Ascending aorta (tissue), 2 donors: ENCODE data around the gene HIPK2. TPM values are rescaled to one million over a fixed set of nuclear protein-coding genes. Genes with fewer than 3 reads are reported as not detected.

Source experiments
- DNase-seq, 2 donors: peaks; one replicate each; pipeline ENCODE4 v3.0.0-alpha.2; 2019; ENCODE audit warnings: low spot score in 2 of 2
- H3K27ac ChIP-seq, 2 donors: fragments of 200-600 bp; sonication (generic); one replicate each; pipeline ENCODE4 v1.5.1; 2016 to 2017; ENCODE audit warnings: mild to moderate bottlenecking in 1 of 2
- H3K27me3 ChIP-seq: fragments of 200-600 bp; sonication (generic); one replicate; pipeline ENCODE4 v1.5.1; 2017
- H3K36me3 ChIP-seq, 2 donors: fragments of 200-600 bp; sonication (generic); one replicate each; pipeline ENCODE4 v1.5.1; 2016
- H3K4me1 ChIP-seq, 2 donors: fragments of 200-600 bp; sonication (generic); one replicate each; pipeline ENCODE4 v1.5.1; 2016 to 2017; ENCODE audit warnings: mild to moderate bottlenecking in 1 of 2
- H3K4me3 ChIP-seq, 2 donors: fragments of 200-600 bp; sonication (generic); one replicate each; pipeline ENCODE4 v1.5.1; 2016 to 2017; ENCODE audit warnings: mild to moderate bottlenecking in 1 of 2
- H3K9me3 ChIP-seq, 2 donors: fragments of 200-600 bp; sonication (generic); one replicate each; pipeline ENCODE4 v1.5.1; 2016
- CTCF ChIP-seq, 3 experiments: fragments of 200-600 bp in 2 of 3; fragments of 450-650 bp in 1 of 3; sonication (generic) in 2 of 3; IDR thresholded peaks; one replicate each; pipeline ENCODE4 v1.5.1; 2016 to 2019; ENCODE audit warnings: antibody characterized with exemption in 3 of 3, mild to moderate bottlenecking in 1 of 3, moderate library complexity in 1 of 3
- intact Hi-C: fragments of 100-400 bp; cut with DNase I; formaldehyde crosslinking; loops from one replicate; pipeline ENCODE4 v1.15.1; 2023
- total RNA-seq: library from RNA; depleted of rRNA; stranded (reverse); fragments of >200 nt; gene quantifications from one replicate; pipeline ENCODE4 v1.1.0, GENCODE V29; 2016

Gene HIPK2
- total RNA-seq, 1 donor from 2014 or later = 53.9 TPM

- no peak for TF ChIP-seq CTCF (IDR thresholded peaks at IDR 0.05)
- no peak for DNase-seq
- H3K4me1 ChIP-seq = peaks cover 35 to 77% of the 10 kb centered on the region in 2 donors
- H3K27ac ChIP-seq = peak overlapping the region; percentile 82 to 96
- no peak overlapping the region for H3K4me3 ChIP-seq
- intact Hi-C loops = no loop called here
- no peaks in the 10 kb centered on the region for H3K27me3 ChIP-seq
- H3K9me3 ChIP-seq = no peaks in the 10 kb centered on the region
- no peaks in the 10 kb centered on the region for H3K36me3 ChIP-seq
Measured at GRCh38 chr7:139738101-139738489, 39.7 kb downstream of the HIPK2 start.

DNA sequence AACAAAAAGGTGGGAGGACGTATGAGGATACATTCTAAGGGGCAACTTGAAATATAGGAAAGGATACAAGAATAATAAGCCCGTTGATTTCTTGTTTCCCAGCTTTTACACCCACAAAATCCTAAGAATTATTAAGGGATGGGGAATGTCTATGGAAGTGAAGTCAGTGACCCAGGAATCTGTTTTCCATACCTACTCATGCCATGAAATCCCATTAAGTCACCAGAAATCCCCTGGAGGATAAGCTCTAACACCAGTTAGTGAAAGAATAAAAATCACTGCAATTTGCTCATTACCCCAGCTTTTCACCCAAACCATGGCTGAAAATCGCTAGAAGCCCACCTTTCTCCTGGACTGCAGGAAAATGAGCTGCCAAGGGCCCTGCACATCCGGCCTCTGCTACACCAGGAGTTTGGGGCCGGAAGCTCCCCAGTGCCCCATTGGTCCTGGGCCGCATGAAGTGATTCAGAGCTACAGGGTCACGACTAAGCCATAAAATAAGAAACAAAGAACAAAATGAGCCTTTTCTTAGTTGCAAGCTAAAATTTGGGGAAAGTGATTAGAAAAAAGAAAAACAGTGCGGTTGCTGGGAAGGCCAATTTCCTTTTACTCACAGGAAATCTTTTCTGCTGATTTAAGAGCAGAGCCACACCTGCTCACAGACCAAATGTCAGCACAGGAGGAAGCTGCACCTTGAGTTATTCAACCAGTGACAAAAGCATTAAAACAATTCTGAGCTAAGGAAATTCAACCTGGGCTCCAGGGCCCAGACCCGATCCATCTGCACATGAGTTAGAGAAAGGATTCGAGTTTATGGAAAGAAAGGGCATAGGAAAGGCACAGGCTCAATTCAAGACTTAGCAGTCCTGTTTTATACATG, 40.3 kb downstream of the HIPK2 start:
- no peaks in the 10 kb centered on the region for H3K27me3 ChIP-seq
- DNase-seq = no peak
- no peaks in the 10 kb centered on the region for H3K36me3 ChIP-seq
- TF ChIP-seq CTCF (IDR thresholded peaks at IDR 0.05) = no peak
- H3K4me3 ChIP-seq = no peak overlapping the region
- peaks cover 35 to 77% of the 10 kb centered on the region in 2 donors for H3K4me1 ChIP-seq
- H3K27ac ChIP-seq = peak overlapping the region; percentile 82 to 96
- no peaks in the 10 kb centered on the region for H3K9me3 ChIP-seq
- intact Hi-C loops = loop anchor here (2.0 kb wide), 1 partner anchor 39 kb away; the partner anchor contains the start of gene HIPK2

- Histone ChIP-seq H3K36me3 (no peaks in the 10 kb centered on the region), H3K27me3 (no peaks in the 10 kb centered on the region), H3K4me3 (no peak overlapping the region), H3K4me1 (peaks cover 40 to 75% of the 10 kb centered on the region in 2 donors), H3K27ac (peak overlapping the region; percentile 82 to 96), H3K9me3 (no peaks in the 10 kb centered on the region)
- intact Hi-C loops = loop anchor here (2.0 kb wide), 1 partner anchor 41 kb away; the partner anchor contains the start of gene HIPK2
- TF ChIP-seq CTCF (IDR thresholded peaks at IDR 0.05) = no peak
- DNase-seq = peak in 1 of 2 donors; percentile 50
Measured at GRCh38 chr7:139735912-139736595, 41.7 kb downstream of the HIPK2 start.

DNA sequence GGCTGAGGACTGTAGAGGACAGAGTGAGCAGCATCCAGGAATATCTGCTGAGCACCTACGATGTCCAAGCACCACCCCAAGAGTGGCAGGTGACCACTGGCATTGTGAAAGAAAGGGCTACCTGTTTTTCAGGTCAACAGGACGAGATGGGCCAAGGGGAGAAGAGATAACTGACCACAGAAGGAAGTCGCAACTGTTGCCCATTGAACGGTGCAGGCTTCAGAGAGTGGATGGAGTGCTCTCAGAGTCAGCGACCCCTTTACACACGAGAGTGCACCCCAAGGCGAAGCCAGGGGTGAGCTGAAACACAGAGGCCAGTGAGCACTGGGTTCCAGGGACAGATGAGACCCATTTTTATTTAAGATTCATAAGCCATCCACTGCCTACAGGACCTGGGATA, 42.3 kb downstream of the HIPK2 start:
- no peaks in the 10 kb centered on the region for H3K9me3 ChIP-seq
- no peak overlapping the region for H3K4me3 ChIP-seq
- peaks cover 40 to 78% of the 10 kb centered on the region in 2 donors for H3K4me1 ChIP-seq
- peak in 1 of 2 donors; percentile 59 for DNase-seq
- H3K36me3 ChIP-seq = no peaks in the 10 kb centered on the region
- intact Hi-C loops = no loop called here
- no peaks in the 10 kb centered on the region for H3K27me3 ChIP-seq
- TF ChIP-seq CTCF (IDR thresholded peaks at IDR 0.05) = no peak
- peak overlapping the region; percentile 82 to 96 for H3K27ac ChIP-seq

- peak in 1 of 2 donors; percentile 94 for DNase-seq
- intact Hi-C loops = loop anchor here (5.0 kb wide), 2 partner anchors 377 to 392 kb away; partner anchors contain the start of genes FMC1 and LUC7L2
- Histone ChIP-seq H3K9me3 (no peaks in the 10 kb centered on the region), H3K4me3 (no peak overlapping the region), H3K27ac (peak overlapping the region; percentile 96), H3K4me1 (peaks cover 41 to 79% of the 10 kb centered on the region in 2 donors), H3K27me3 (no peaks in the 10 kb centered on the region), H3K36me3 (no peaks in the 10 kb centered on the region)
- TF ChIP-seq CTCF (IDR thresholded peaks at IDR 0.05) = no peak
Measured at GRCh38 chr7:139734395-139734794, 43.4 kb downstream of the HIPK2 start.
